Endodermal cell (in vitro differentiated cells): Measurements from ENCODE around the gene ZNF611. TPM values are rescaled to one million over a fixed set of nuclear protein-coding genes. Genes with fewer than 3 reads are reported as not detected.
"Not testable (repeated sequence)": the region's sequence is repeated elsewhere in the genome, so short reads cannot be mapped to it uniquely, and the experiment has no call there.

Experiments
- DNase-seq: peaks from one replicate; pipeline ENCODE4 v3.0.0-alpha.2; 2017
- H3K27ac ChIP-seq: 2 replicates; pipeline ENCODE4 v1.5.1; 2013; ENCODE audit warnings: mild to moderate bottlenecking, low read depth, low read length, moderate library complexity
- H3K27me3 ChIP-seq: 2 replicates; pipeline ENCODE4 v1.6.1; 2013; ENCODE audit warnings: mild to moderate bottlenecking, low read length, moderate library complexity; ENCODE audit not compliant: insufficient read depth, control insufficient read depth, poor library complexity, severe bottlenecking
- H3K36me3 ChIP-seq: 2 replicates; pipeline ENCODE4 v1.7.0; 2013; ENCODE audit warnings: mild to moderate bottlenecking, low read length, moderate library complexity; ENCODE audit not compliant: control insufficient read depth, insufficient read depth
- H3K4me1 ChIP-seq: one replicate; pipeline ENCODE4 v1.7.0; 2013; ENCODE audit warnings: low read length; ENCODE audit not compliant: control insufficient read depth, insufficient read depth
- H3K4me3 ChIP-seq: 2 replicates; pipeline ENCODE4 v1.5.1; 2013; ENCODE audit warnings: mild to moderate bottlenecking, low read length, moderate library complexity
- H3K9ac ChIP-seq: 2 replicates; pipeline ENCODE4 v1.6.1; 2013; ENCODE audit warnings: mild to moderate bottlenecking, low read length, moderate library complexity; ENCODE audit not compliant: poor library complexity, severe bottlenecking; ENCODE audit errors: extremely low read depth
- H3K9me3 ChIP-seq: 2 replicates; pipeline ENCODE4 v1.6.1; 2013; ENCODE audit warnings: mild to moderate bottlenecking, low read length, moderate library complexity; ENCODE audit not compliant: control insufficient read depth
- H3K27ac Mint-ChIP-seq: 2 replicates; pipeline ENCODE4 v1.8.0; 2020; ENCODE audit warnings: mixed read lengths
- H3K27me3 Mint-ChIP-seq: 2 replicates; pipeline ENCODE4 v1.8.0; 2021; ENCODE audit warnings: mild to moderate bottlenecking, mixed read lengths; ENCODE audit not compliant: insufficient read depth
- H3K36me3 Mint-ChIP-seq: 2 replicates; pipeline ENCODE4 v1.8.0; 2020; ENCODE audit warnings: low read depth, mixed read lengths
- H3K4me1 Mint-ChIP-seq: 2 replicates; pipeline ENCODE4 v1.8.0; 2020; ENCODE audit warnings: mixed read lengths
- H3K4me3 Mint-ChIP-seq: 2 replicates; pipeline ENCODE4 v1.8.0; 2020; ENCODE audit warnings: mild to moderate bottlenecking, moderate library complexity, mixed read lengths
- H3K9me3 Mint-ChIP-seq: 2 replicates; pipeline ENCODE4 v1.8.0; 2020; ENCODE audit warnings: mild to moderate bottlenecking, mixed read lengths
- CTCF ChIP-seq: fragments of 200-600 bp; sonication (generic); conservative IDR thresholded peaks from 2 replicates; pipeline ENCODE4 v1.5.0; 2021; ENCODE audit warnings: antibody characterized with exemption, mild to moderate bottlenecking
- WGBS, 2 experiments: methylation state at CpG; one replicate each; pipeline versions ENCODE4 v1.1.5 to v1.1.7; 2013; ENCODE audit warnings: missing lambda C conversion rate in 2 of 2, mixed read lengths in 1 of 2; ENCODE audit not compliant: insufficient coverage in 1 of 2, insufficient read length in 1 of 2; 5-methylcytosine and 5-hydroxymethylcytosine counted together
- total RNA-seq, 2 donors: library from RNA; stranded (reverse); fragmentation: NEBNext Ultra II Directional in 1 of 2; extraction: Animal tissue kit (Norgen Biotek cat#: 25700) in 1 of 2; gene quantifications; 2 replicates in 1 of 2; 3 replicates in 1 of 2; pipeline ENCODE4 v1.2.1, GENCODE V29; 2021

ZNF611 gene
- total RNA-seq, 2 donors from 2014 or later = 96.9 to 136 TPM

GRCh38 chr19:52722062-52723003 is 12.5 kb downstream of the ZNF611 start:
- 84 to 86% methylated on average over 1 to 6 of the region's 7 CpGs for WGBS, 2 experiments

GRCh38 chr19:52720541-52720940 is 14.3 kb downstream of the ZNF611 start:
- WGBS, 2 experiments = 91 to 95% methylated on average over 17 to 21 of the region's 21 CpGs
- H3K27me3 Mint-ChIP-seq, H3K9ac ChIP-seq, H3K4me1 ChIP-seq, DNase-seq, H3K4me3 Mint-ChIP-seq, H3K27ac Mint-ChIP-seq, H3K27ac ChIP-seq, H3K27me3 ChIP-seq: not testable (repeated sequence)
- H3K36me3 ChIP-seq = peaks cover 83% of the 10 kb centered on the region
- peaks cover 65% of the 10 kb centered on the region for H3K9me3 Mint-ChIP-seq
- peaks cover 38% of the 10 kb centered on the region for H3K4me1 Mint-ChIP-seq
- H3K9me3 ChIP-seq = peaks cover 72% of the 10 kb centered on the region
- H3K4me3 ChIP-seq = peak overlapping the region; percentile 71
- H3K36me3 Mint-ChIP-seq = peaks cover 93% of the 10 kb centered on the region

More at GRCh38 chr19:52722062-52723003, 12.5 kb downstream of the ZNF611 start:
- no peak for TF ChIP-seq CTCF
- no peaks in the 10 kb centered on the region for H3K27me3 Mint-ChIP-seq
- H3K27ac Mint-ChIP-seq = no peak overlapping the region
- H3K27ac ChIP-seq = no peak overlapping the region
- H3K4me3 Mint-ChIP-seq = no peak overlapping the region
- H3K4me1 ChIP-seq = peaks cover 8% of the 10 kb centered on the region
- peak overlapping the region; percentile 73 for H3K4me3 ChIP-seq
- no peak for DNase-seq
- H3K9me3 ChIP-seq = peaks cover 61% of the 10 kb centered on the region
- H3K9me3 Mint-ChIP-seq = peaks cover 63% of the 10 kb centered on the region
- H3K4me1 Mint-ChIP-seq = peaks cover 21% of the 10 kb centered on the region
- H3K36me3 Mint-ChIP-seq = peaks cover 91% of the 10 kb centered on the region
- peaks cover 87% of the 10 kb centered on the region for H3K36me3 ChIP-seq
- no peaks in the 10 kb centered on the region for H3K27me3 ChIP-seq
- H3K9ac ChIP-seq = no peak overlapping the region

- 63 to 68% methylated on average over 1 of the region's 1 CpG for WGBS, 2 experiments
- Mint-ChIP-seq H3K36me3 (peaks cover 96% of the 10 kb centered on the region), H3K4me1 (peaks cover 27% of the 10 kb centered on the region), H3K27me3 (no peaks in the 10 kb centered on the region), H3K4me3 (no peak overlapping the region), H3K27ac (peak overlapping the region; percentile 72), H3K9me3 (peaks cover 41% of the 10 kb centered on the region)
- no peaks in the 10 kb centered on the region for H3K4me1 ChIP-seq
- no peak overlapping the region for H3K4me3 ChIP-seq
- H3K9ac ChIP-seq = no peak overlapping the region
- peaks cover 83% of the 10 kb centered on the region for H3K9me3 ChIP-seq
- no peaks in the 10 kb centered on the region for H3K27me3 ChIP-seq
- no peak for TF ChIP-seq CTCF
- no peak overlapping the region for H3K27ac ChIP-seq
- H3K36me3 ChIP-seq = peaks cover 89% of the 10 kb centered on the region
- peak; percentile 87 for DNase-seq
These were observed 18.3 kb downstream of the ZNF611 start for GRCh38 chr19:52716522-52716921.

- not testable (repeated sequence) for H3K27me3 Mint-ChIP-seq, H3K4me1 ChIP-seq, H3K4me3 ChIP-seq, H3K27me3 ChIP-seq, H3K9ac ChIP-seq, H3K27ac ChIP-seq, H3K27ac Mint-ChIP-seq, H3K4me3 Mint-ChIP-seq
- Mint-ChIP-seq H3K4me1 (peaks cover 27% of the 10 kb centered on the region), H3K9me3 (peaks cover 34% of the 10 kb centered on the region), H3K36me3 (peaks cover 96% of the 10 kb centered on the region)
- 81% methylated on average over 3 to 4 of the region's 4 CpGs for whole genome bisulfite sequencing, 2 experiments
- Histone ChIP-seq H3K9me3 (peaks cover 83% of the 10 kb centered on the region), H3K36me3 (peaks cover 89% of the 10 kb centered on the region)
- DNase-seq = peak; percentile 56
These were observed 18.9 kb downstream of the ZNF611 start for GRCh38 chr19:52715902-52716301.

GRCh38 chr19:52715330-52715729 is 19.5 kb downstream of the ZNF611 start:
- not testable (repeated sequence) for H3K9ac ChIP-seq, H3K4me3 Mint-ChIP-seq

More at GRCh38 chr19:52715330-52715729, 19.5 kb downstream of the ZNF611 start:
- not testable (repeated sequence) for DNase-seq, H3K4me1 ChIP-seq, H3K4me3 ChIP-seq, H3K27ac Mint-ChIP-seq, H3K27me3 ChIP-seq, H3K27me3 Mint-ChIP-seq, H3K27ac ChIP-seq
- Histone ChIP-seq H3K9me3 (peaks cover 83% of the 10 kb centered on the region), H3K36me3 (peaks cover 90% of the 10 kb centered on the region)
- Mint-ChIP-seq H3K9me3 (peaks cover 29% of the 10 kb centered on the region), H3K36me3 (peaks cover 95% of the 10 kb centered on the region), H3K4me1 (peaks cover 27% of the 10 kb centered on the region)
- WGBS, 2 experiments = 94 to 100% methylated on average over 1 to 5 of the region's 5 CpGs
